Skeletal muscle cell (primary cell): ENCODE data around the gene CLN6.
"Not testable (repeated sequence)": the region's sequence is repeated elsewhere in the genome, so short reads cannot be mapped to it uniquely, and the experiment has no call there.

ENCODE experiments used
- DNase-seq: peaks from one replicate; pipeline ENCODE4 v3.0.0-alpha.2; 2010; ENCODE audit warnings: low read depth
- H3K4me3 ChIP-seq: 2 replicates; pipeline ENCODE4 v1.5.1; 2011; ENCODE audit warnings: low read depth, mild to moderate bottlenecking, control low read depth, low read length, moderate library complexity

The CLN6 gene

DNA sequence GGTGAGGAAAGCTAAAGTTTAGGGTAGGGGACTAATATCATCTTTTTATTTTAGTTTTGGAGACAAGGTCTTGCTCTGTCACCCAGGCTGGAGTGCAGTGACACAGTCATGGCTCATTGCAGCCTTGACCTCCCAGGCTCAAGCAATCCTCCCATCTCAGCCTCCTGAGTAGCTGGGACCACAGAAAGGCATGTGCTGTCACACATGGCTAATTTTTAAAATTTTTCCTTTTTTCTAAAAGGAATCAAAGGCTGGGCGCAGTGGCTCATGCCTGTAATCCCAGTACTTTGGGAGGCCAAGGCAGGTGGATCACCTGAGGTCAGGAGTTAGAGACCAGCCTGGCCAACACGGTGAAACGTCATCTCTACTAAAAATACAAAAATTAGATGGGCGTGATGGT, 4.1 kb downstream of the CLN6 start:
- H3K4me3 ChIP-seq, DNase-seq: not testable (repeated sequence)

- DNase-seq, result no peak
- no peak overlapping the region for H3K4me3 ChIP-seq
Observed at GRCh38 chr15:68224546-68225250, 4.8 kb downstream of the CLN6 start.

- no peak overlapping the region for H3K4me3 ChIP-seq
- DNase-seq, result no peak
Observed at GRCh38 chr15:68224108-68224507, 5.4 kb downstream of the CLN6 start.

GRCh38 chr15:68223171-68223570, 6.4 kb downstream of the CLN6 start:
- DNase-seq, result no peak
- H3K4me3 ChIP-seq, result no peak overlapping the region

- DNase-seq, H3K4me3 ChIP-seq: not testable (repeated sequence)
Observed at GRCh38 chr15:68222432-68222743, 7.1 kb downstream of the CLN6 start.

- not testable (repeated sequence) for H3K4me3 ChIP-seq, DNase-seq
Observed at GRCh38 chr15:68221530-68222431, 7.7 kb downstream of the CLN6 start.

GRCh38 chr15:68220967-68221366, 8.6 kb downstream of the CLN6 start:
- H3K4me3 ChIP-seq, result no peak overlapping the region
- no peak for DNase-seq

- DNase-seq, result no peak
- no peak overlapping the region for H3K4me3 ChIP-seq
Observed at GRCh38 chr15:68220489-68220888, 9.0 kb downstream of the CLN6 start.

DNA sequence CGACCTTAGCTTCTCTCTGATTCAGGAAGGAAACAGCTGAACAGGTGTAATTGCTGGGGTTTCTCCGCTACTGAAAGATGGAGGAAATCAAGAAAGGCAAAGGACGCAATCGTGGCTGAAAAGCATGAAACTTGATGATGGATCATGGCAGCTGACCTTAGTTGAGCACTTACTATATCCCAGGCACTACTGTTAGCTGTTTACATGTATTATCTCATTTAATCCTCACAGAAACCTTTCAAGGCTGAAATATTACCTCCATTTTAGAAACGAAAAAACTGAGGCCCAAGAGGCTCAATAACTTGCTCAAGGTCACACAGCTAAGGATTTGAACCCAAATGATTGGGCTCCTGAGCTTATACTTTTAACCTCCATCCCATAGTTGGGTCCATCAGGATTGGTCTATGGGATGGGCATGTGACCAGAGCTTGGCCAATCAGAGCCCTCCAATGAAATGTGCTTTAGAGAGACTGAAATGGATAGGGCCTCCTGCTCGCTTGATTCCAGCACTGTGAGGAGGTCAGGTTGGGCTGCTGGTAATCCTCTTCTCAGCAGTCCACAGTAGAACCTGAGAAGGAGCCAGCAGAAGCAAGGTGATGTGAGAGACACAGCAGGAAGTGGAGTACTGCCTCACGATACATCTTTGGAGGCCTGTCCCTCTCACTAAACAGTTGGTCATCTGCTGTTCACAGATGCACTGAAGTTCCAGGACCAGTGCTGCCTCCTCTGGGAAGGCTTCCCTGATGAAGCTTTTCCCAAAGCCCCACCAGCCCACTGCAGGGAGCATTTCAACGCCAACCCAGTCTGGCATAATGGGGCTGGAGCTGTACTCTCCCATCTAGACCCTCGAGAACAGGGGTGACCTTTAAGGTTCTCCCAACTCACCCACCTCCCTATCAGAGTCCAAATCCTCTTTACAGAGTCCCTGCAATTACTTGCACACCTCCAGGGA, 10.4 kb downstream of the CLN6 start:
- no peak overlapping the region for H3K4me3 ChIP-seq
- no peak for DNase-seq

DNA sequence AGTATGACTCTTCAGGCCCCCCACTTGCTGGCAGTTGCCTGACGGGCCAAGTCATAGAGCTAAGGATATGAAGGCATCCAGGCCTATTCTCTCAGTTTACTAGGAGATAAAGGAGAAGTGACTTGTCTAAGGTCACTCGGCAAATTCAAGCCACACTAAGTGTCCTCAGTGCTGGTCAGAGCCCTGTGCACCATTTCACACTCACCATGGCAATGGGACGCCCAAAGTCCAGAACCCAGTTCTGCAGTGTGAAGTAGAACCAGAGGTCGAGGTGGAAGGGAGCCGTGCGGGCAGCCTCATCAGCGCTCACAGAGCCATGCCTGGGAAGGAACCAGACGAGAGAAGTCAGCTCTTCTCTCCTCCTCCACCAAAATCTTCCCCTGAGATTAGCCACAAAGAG, 11.2 kb downstream of the CLN6 start:
- no peak overlapping the region for H3K4me3 ChIP-seq
- no peak for DNase-seq

DNA sequence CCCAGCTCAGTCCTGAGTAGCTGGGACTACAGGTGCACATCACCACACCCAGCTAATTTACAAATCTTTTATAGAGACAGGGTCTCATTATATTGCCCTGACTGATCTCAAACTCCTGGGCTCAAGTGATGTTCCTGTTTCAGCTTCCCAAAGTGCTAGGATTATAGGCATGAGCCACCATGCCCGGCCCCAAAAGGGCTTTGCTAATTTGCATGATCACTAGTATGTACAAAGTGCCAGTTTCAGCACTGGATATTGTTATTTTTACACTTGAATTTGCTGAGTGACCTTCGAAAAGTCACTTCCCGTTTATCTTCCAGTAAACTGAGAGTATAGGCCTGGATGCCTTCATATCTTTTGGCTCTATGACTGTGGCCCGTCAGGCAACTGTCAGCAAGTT, 12.2 kb downstream of the CLN6 start:
- no peak for DNase-seq

DNA sequence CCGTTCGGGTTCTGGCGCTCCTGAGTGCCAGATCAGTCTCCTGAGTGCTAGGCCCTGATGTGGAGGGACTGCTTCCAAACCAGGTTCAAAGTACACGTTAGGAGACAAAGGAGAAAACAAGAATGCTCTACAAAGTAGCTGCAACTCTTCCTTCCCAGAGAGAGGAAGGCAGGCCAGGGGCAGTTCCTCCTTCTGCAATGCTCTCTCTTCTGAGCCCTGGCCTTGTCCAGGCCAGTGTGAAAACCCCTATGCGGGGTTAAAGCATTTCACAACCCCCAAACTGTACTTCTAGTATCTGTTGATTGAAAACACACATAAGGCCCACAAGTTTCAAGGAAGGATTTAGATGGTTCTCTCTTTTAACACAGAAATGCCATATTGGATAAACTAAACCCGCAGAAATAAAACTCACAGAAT, 14.7 kb downstream of the CLN6 start:
- DNase-seq, result no peak
- H3K4me3 ChIP-seq, result no peak overlapping the region

More for the DNA sequence above, 12.2 kb downstream of the CLN6 start:
- H3K4me3 ChIP-seq, result no peak overlapping the region

GRCh38 chr15:68213991-68214837, 15.3 kb downstream of the CLN6 start:
- DNase-seq, result no peak
- no peak overlapping the region for H3K4me3 ChIP-seq

DNA sequence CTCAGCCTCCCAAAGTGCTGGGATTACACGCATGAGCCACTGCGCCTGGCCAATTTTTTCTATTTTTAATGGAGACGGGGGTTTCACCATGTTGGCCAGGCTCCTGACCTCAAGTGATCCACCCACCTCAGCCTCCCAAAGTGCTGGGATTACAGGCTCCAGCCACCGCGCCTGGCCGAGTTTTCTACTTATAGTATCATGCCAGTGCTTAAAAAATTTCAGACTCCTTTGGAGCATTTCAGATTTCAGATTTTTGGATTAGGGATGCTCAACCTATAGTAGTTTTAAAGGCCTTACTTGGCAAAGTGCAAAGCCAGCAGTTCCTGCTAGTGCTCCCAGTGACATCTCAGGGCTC, 16.1 kb downstream of the CLN6 start:
- not testable (repeated sequence) for H3K4me3 ChIP-seq, DNase-seq

- no peak overlapping the region for H3K4me3 ChIP-seq
- no peak for DNase-seq
Observed at GRCh38 chr15:68211656-68212320, 17.7 kb downstream of the CLN6 start.

DNA sequence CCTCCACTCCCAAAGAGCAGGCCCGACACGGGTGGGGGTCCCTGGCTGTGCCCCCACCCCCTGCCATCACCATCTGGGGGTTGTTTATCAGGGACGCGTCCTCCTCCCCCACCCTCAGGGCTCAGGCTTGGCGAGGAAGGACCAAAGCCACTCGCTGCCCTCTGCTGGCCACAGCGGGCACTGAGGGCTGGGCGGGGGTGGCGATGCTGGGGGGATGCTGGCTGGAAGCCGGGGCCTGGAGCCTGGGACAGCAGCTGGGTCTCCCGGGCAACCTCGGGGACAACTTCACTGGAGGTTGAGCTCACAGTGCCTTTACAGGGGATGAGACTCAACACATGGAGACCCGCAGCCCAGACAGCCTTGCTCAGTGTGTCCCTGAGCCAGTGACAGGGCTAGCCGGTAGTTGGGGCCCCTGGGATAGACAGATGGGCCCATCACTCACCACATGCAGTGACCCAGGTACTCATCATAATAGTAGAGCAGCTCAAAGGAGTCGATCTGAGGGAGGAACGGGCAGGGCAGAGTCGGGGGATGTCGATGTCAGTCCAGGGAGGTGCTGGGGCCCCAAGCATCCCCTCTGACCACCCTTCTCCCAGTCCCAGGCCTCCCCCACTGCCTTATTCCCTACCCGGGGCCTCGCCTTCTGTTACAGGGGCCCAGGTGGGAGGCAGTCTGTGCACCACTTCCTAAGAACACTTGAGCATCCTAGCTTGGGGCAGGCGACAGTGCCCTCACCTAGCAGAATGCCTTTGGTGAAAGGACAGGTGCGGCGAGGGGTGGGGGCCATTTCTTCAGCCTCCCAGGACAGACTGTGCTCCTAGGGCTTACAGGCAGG, 18.5 kb downstream of the CLN6 start:
- no peak overlapping the region for H3K4me3 ChIP-seq
- DNase-seq, result peak; percentile 8

DNA sequence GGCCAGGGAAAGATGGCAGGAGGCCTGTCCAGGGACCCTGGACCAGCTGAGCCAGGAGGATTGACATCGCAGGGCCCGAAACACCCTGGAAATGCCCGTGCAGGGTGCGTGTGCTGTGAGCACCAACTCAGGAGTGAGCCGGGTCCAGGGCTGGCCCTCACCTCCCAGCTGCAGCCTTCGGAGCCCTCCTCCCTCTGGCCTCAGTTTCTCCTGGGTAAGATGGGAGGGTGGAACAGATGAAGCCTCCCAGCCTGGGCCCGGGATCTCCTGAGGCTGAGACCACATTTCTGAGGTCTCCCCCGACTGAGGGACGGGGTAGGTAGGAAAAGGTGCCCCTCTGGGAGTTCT, 19.1 kb downstream of the CLN6 start:
- H3K4me3 ChIP-seq, result no peak overlapping the region
- no peak for DNase-seq
